Retinal pigment epithelial cell (primary cell): ENCODE measurements around the gene C19orf53.
"Not testable (repeated sequence)": the region's sequence is repeated elsewhere in the genome, so short reads cannot be mapped to it uniquely, and the experiment has no call there.

Experiments used
- DNase-seq: peaks from one replicate; pipeline ENCODE4 v3.0.0-alpha.2; 2010; ENCODE audit warnings: low read depth
- H3K4me3 ChIP-seq: 2 replicates; pipeline ENCODE4 v1.5.1; 2011; ENCODE audit warnings: mild to moderate bottlenecking, low read length, control low read depth, moderate library complexity
- TF ChIP-seq, protein P1 (sequence below): conservative IDR thresholded peaks from 2 replicates; pipeline ENCODE4 v1.5.1; 2011; ENCODE audit warnings: low read depth, low read length, control low read depth, inconsistent platforms

Gene C19orf53

GRCh38 chr19:13770013-13770635 is 4.1 kb upstream of the C19orf53 start:
- DNase-seq: no peak
- TF ChIP-seq, protein P1, sequence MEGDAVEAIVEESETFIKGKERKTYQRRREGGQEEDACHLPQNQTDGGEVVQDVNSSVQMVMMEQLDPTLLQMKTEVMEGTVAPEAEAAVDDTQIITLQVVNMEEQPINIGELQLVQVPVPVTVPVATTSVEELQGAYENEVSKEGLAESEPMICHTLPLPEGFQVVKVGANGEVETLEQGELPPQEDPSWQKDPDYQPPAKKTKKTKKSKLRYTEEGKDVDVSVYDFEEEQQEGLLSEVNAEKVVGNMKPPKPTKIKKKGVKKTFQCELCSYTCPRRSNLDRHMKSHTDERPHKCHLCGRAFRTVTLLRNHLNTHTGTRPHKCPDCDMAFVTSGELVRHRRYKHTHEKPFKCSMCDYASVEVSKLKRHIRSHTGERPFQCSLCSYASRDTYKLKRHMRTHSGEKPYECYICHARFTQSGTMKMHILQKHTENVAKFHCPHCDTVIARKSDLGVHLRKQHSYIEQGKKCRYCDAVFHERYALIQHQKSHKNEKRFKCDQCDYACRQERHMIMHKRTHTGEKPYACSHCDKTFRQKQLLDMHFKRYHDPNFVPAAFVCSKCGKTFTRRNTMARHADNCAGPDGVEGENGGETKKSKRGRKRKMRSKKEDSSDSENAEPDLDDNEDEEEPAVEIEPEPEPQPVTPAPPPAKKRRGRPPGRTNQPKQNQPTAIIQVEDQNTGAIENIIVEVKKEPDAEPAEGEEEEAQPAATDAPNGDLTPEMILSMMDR: no peak

DNA sequence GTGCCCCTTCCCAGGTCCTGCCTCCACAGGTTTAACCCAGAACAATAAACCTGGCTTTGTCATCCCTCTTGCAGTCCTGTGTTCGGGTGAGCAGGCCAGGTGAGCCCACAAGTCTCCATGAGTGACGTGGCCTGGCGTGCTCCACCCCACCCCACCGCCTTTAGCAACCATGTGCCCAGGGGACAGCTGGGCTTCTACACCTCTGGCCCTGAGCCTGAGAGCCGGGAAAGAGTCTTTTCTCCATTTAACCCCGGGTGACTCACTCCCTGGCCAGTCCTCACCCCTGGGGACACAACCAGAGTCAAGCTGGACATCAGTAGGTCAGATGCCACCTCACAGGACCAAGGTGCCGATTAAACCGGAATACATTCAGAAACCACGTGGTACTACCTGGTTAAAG is 4.1 kb downstream of the C19orf53 start:
- TF ChIP-seq, protein P1: no peak
- no peak overlapping the region for H3K4me3 ChIP-seq

More at GRCh38 chr19:13770013-13770635, 4.1 kb upstream of the C19orf53 start:
- no peak overlapping the region for H3K4me3 ChIP-seq

GRCh38 chr19:13778847-13779246 is 4.6 kb downstream of the C19orf53 start:
- DNase-seq: no peak
- H3K4me3 ChIP-seq: no peak overlapping the region
- TF ChIP-seq, protein P1: no peak

More for the DNA sequence above, 4.1 kb downstream of the C19orf53 start:
- DNase-seq: no peak

DNA sequence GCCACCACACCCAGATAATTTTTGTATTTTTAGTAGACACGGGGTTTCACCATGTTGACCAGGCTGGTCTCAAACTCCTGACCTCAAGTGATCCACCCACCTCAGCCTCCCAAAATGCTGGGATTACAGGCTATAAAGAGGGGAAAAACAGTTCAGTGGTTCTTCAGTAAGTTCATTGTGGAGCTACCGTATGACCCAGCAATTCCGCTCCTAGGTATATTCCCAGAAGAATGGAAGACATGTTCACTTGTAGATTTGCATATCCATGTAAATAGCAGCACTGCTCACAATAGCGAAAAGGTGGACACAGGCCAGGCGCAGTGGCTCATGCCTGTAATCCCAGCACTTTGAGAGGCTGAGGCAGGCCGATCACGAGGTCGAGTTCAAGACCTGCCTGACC is 5.5 kb downstream of the C19orf53 start:
- H3K4me3 ChIP-seq: not testable (repeated sequence)

DNA sequence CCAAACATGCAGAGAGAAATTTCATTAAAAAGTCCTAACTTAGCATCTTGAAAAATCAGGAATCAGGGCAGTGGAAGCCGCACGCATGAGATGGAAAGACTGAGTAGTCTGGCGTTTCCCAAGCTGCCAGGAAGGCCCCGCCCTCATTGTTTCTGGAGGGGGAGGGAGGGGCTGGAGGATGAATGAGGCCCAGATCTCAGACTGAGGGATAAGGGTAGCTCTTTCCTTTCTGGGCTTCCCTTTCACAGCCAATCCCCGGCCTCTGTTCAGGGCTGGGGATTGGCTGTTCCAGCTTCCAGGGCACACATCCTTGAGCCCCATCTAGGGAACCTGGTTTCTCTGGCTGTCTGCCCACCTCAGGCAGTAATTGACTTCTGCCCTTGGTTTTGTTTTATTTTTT is 7.3 kb downstream of the C19orf53 start:
- no peak for DNase-seq
- TF ChIP-seq, protein P1: no peak
- no peak overlapping the region for H3K4me3 ChIP-seq

More for the DNA sequence above, 5.5 kb downstream of the C19orf53 start:
- not testable (repeated sequence) for DNase-seq

GRCh38 chr19:13782537-13782936 is 8.3 kb downstream of the C19orf53 start:
- H3K4me3 ChIP-seq: no peak overlapping the region
- TF ChIP-seq, protein P1: no peak
- no peak for DNase-seq

- no peak for DNase-seq
- no peak overlapping the region for H3K4me3 ChIP-seq
- TF ChIP-seq, protein P1: no peak
Measured at GRCh38 chr19:13783565-13784500, 9.6 kb downstream of the C19orf53 start.
